Loucy (cell line): ENCODE data around the gene SLC26A4.

Experiments used
- H2AFZ ChIP-seq: fragments of 200-600 bp; sonication (generic); 2 replicates; pipeline ENCODE4 v1.6.0; 2016; ENCODE audit warnings: antibody characterized with exemption, mild to moderate bottlenecking, low read length, moderate library complexity
- H3F3A ChIP-seq: fragments of 200-600 bp; 2 replicates; pipeline ENCODE4 v1.6.0; 2016; ENCODE audit warnings: antibody characterized with exemption, low read depth, mild to moderate bottlenecking
- H3K27me3 ChIP-seq: fragments of 200-600 bp; sonication (generic); 2 replicates; pipeline ENCODE4 v1.6.1; 2014; ENCODE audit warnings: low read length, mild to moderate bottlenecking; ENCODE audit not compliant: insufficient read depth, poor library complexity, severe bottlenecking
- H3K36me3 ChIP-seq: fragments of 200-600 bp; sonication (generic); 2 replicates; pipeline ENCODE4 v1.6.1; 2016; ENCODE audit warnings: low read length; ENCODE audit not compliant: insufficient read depth
- H3K4me1 ChIP-seq: fragments of 200-600 bp; sonication (generic); 2 replicates; pipeline ENCODE4 v1.5.1; 2014; ENCODE audit warnings: low read length, mild to moderate bottlenecking; ENCODE audit not compliant: insufficient read depth, poor library complexity, severe bottlenecking
- H3K4me2 ChIP-seq: fragments of 200-600 bp; sonication (generic); 2 replicates; pipeline ENCODE4 v1.6.0; 2014; ENCODE audit warnings: antibody characterized with exemption, low read length, low read depth, mild to moderate bottlenecking; ENCODE audit not compliant: poor library complexity, severe bottlenecking
- H3K4me3 ChIP-seq: fragments of 200-600 bp; sonication (generic); 2 replicates; pipeline ENCODE4 v1.5.1; 2014; ENCODE audit warnings: low read length, mild to moderate bottlenecking, mixed read lengths; ENCODE audit not compliant: poor library complexity, severe bottlenecking
- H3K79me2 ChIP-seq: fragments of 200-600 bp; sonication (generic); 2 replicates; pipeline ENCODE4 v1.6.1; 2014; ENCODE audit warnings: low read length; ENCODE audit not compliant: insufficient read depth
- H3K9ac ChIP-seq: fragments of 200-600 bp; sonication (generic); 2 replicates; pipeline ENCODE4 v1.6.0; 2014; ENCODE audit warnings: mild to moderate bottlenecking, low read depth, low read length, moderate library complexity; ENCODE audit not compliant: poor library complexity, severe bottlenecking
- H3K9me2 ChIP-seq: fragments of 200-600 bp; sonication (generic); replicated peaks from 2 replicates; pipeline ENCODE4 v1.6.1; 2016; ENCODE audit warnings: low read depth, low read length, mixed read lengths
- H3K9me3 ChIP-seq: fragments of 200-600 bp; sonication (generic); 2 replicates; pipeline ENCODE4 v1.6.1; 2014; ENCODE audit warnings: mild to moderate bottlenecking, antibody characterized with exemption, low read length, low read depth; ENCODE audit not compliant: insufficient read depth
- H4K20me1 ChIP-seq: fragments of 200-600 bp; sonication (generic); 2 replicates; pipeline ENCODE4 v1.6.0; 2014; ENCODE audit warnings: antibody characterized with exemption, low read length, mild to moderate bottlenecking; ENCODE audit not compliant: insufficient read depth, poor library complexity, severe bottlenecking
- EZH2phosphoT487 ChIP-seq: fragments of 200-600 bp; IDR thresholded peaks from 2 replicates; pipeline ENCODE4 v1.6.1; 2018; ENCODE audit warnings: antibody characterized with exemption, mild to moderate bottlenecking, moderate library complexity, borderline replicate concordance
- TF ChIP-seq, protein P1 (sequence below): fragments of 200-600 bp; sonication (generic); conservative IDR thresholded peaks from 2 replicates; pipeline ENCODE4 v1.5.1; 2014; ENCODE audit warnings: mild to moderate bottlenecking, antibody characterized with exemption, low read length

The SLC26A4 gene

DNA sequence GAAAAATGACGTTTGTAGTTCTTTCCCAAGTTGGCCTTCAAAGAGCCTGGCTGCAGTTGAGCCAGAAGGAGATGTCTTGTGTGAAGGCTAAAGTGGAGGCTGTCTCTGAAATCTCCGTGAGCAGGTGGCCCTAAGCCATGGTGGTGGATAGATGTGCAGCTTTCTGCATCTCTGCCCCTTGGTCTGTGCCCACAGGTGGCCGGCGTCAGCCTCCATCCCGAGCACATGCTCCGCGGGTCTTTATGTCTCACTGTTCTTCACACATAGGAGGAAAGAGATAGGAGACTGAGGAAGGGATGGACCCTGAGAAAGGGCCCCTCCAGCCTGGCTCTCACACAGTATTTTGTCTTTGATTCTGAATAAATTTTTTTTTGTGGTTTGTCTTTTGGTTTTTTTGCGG is 30.3 kb upstream of the SLC26A4 start:
- Histone ChIP-seq H3K9me3 (no peaks in the 10 kb centered on the region), H3K79me2 (no peaks in the 10 kb centered on the region), H4K20me1 (no peaks in the 10 kb centered on the region), H3K27me3 (no peaks in the 10 kb centered on the region), H3K9me2 (no peaks in the 10 kb centered on the region), H3K4me3 (no peak overlapping the region), H3F3A (no peaks in the 10 kb centered on the region), H3K36me3 (no peaks in the 10 kb centered on the region), H3K4me2 (no peak overlapping the region), H2AFZ (no peak overlapping the region), H3K4me1 (peaks cover 12% of the 10 kb centered on the region), H3K9ac (no peak overlapping the region)
- TF ChIP-seq, protein P1, sequence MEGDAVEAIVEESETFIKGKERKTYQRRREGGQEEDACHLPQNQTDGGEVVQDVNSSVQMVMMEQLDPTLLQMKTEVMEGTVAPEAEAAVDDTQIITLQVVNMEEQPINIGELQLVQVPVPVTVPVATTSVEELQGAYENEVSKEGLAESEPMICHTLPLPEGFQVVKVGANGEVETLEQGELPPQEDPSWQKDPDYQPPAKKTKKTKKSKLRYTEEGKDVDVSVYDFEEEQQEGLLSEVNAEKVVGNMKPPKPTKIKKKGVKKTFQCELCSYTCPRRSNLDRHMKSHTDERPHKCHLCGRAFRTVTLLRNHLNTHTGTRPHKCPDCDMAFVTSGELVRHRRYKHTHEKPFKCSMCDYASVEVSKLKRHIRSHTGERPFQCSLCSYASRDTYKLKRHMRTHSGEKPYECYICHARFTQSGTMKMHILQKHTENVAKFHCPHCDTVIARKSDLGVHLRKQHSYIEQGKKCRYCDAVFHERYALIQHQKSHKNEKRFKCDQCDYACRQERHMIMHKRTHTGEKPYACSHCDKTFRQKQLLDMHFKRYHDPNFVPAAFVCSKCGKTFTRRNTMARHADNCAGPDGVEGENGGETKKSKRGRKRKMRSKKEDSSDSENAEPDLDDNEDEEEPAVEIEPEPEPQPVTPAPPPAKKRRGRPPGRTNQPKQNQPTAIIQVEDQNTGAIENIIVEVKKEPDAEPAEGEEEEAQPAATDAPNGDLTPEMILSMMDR: no peak
- no peak for TF ChIP-seq EZH2phosphoT487

DNA sequence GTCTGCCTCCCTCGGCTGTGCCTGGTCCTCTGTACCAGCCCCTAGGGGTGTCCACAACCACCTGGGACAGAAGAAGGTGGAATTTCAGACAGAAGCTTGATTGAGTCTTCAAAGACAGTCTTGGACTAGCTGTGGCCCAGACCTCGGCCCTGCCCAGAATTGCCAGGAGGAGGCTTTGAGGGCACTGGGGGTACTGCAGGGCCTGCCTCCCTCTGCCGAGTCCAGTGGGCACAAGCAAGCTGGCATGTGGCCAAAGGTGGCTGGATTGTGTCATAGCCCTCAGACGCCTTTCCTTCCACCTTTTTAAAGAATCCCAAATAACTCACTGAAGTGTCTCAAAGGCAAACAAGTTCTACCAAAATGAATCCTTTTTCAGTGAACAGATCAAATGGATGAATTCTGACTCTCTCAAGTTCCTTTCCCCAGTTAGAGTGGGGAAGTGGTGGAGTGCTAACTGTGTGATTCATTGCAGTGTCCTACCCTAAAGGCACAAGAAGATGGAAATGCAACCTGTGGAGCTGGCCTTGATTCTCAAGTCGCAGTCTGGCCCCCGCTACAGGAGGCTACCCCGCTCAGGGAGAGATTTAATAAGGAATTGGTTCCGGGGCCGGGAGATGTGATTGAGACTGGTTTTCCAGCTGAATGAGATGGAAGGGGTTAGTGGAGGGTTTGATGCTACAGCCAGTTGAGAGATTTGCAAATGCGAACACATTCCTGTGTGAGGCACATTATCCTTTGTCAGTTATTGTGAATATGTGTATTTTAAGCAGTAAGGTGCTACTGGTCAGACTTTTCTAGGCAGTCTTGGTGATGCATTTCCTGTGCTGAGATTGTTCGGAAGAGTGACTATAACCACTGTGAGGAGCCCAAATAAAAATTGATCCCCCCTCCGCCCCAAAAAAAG is 28.8 kb upstream of the SLC26A4 start:
- Histone ChIP-seq H3K9ac (no peak overlapping the region), H3K36me3 (no peaks in the 10 kb centered on the region), H3K9me2 (no peaks in the 10 kb centered on the region), H3K4me3 (no peak overlapping the region), H2AFZ (no peak overlapping the region), H3K9me3 (no peaks in the 10 kb centered on the region), H3F3A (no peaks in the 10 kb centered on the region), H3K79me2 (no peaks in the 10 kb centered on the region), H3K4me2 (no peak overlapping the region), H3K4me1 (peaks cover 12% of the 10 kb centered on the region), H4K20me1 (no peaks in the 10 kb centered on the region), H3K27me3 (no peaks in the 10 kb centered on the region)
- no peak for TF ChIP-seq EZH2phosphoT487
- TF ChIP-seq, protein P1: no peak

DNA sequence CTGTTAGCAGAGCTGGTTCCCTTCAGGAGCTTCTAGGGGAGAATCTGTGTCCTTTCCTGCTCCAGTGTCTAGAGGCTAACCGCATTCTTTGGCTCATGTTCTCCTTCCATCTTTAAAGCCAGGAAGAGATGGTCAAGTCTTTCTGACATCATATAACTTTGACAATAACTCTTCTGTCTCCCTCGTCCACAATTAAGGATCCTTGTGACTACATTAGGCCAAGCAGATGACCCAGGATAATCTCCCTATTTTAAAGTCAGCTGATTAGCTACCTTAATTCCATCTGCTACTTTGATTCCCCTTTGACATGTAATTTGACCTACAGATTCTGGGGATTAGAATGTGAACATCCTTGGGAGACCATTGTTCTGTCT is 28.1 kb upstream of the SLC26A4 start:
- H3K4me3 ChIP-seq: no peak overlapping the region
- no peaks in the 10 kb centered on the region for H3K79me2 ChIP-seq
- H3K9ac ChIP-seq: no peak overlapping the region
- H3F3A ChIP-seq: no peaks in the 10 kb centered on the region
- no peaks in the 10 kb centered on the region for H3K9me2 ChIP-seq
- H3K9me3 ChIP-seq: no peaks in the 10 kb centered on the region
- H4K20me1 ChIP-seq: no peaks in the 10 kb centered on the region
- no peaks in the 10 kb centered on the region for H3K27me3 ChIP-seq
- H2AFZ ChIP-seq: no peak overlapping the region
- TF ChIP-seq, protein P1: no peak
- no peak for TF ChIP-seq EZH2phosphoT487
- peaks cover 12% of the 10 kb centered on the region for H3K4me1 ChIP-seq
- H3K4me2 ChIP-seq: no peak overlapping the region
- H3K36me3 ChIP-seq: no peaks in the 10 kb centered on the region
